Measurements from ENCODE around the gene CLDN20. TPM values are rescaled to one million over a fixed set of nuclear protein-coding genes. Genes with fewer than 3 reads are reported as not detected.

The CLDN20 gene
- total RNA-seq, 5 donors from 2014 or later (not counting 1 experiment from before 2014, with no cell fraction given) = not detected

DNA sequence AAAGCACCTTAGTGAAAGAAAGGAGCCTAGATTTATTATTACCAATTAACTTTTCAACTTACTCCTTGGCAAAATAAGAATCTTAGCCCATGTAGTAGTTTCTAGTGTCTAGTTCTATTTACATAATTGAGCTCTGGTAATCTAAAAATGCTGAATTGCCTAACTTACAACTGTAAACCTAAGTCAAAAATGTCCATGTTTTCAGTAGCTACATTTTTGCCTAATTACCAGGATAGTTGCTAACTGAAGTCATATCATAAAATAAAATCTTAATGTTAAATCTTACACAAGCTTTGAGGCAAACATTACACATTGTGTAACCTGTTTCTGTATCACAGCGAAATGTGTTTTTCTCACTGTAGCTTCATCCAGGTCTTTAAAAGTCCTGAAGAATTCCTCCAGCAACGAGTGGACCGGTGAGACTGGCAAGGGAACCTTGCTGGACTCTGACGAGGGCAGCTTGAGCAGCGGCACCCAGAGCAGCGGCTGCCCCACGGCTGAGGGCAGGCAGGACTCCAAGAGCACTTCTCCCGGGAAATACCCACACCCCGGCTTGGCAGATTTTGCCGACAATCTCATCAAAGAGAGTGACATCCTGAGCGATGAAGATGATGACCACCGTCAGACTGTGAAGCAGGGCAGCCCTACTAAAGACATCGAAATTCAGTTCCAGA, 7.6 kb upstream of the CLDN20 start:
- ChIA-PET CTCF (no interaction called here), POLR2A (no interaction called here)
- WGBS (ENCODE audit: insufficient coverage) = 96% methylated on average over 13 of the region's 13 CpGs
- Mint-ChIP-seq H3K27me3 (no peaks in the 10 kb centered on the region), H3K9me3 (no peaks in the 10 kb centered on the region), H3K4me1 (no peaks in the 10 kb centered on the region), H3K27ac (no peak overlapping the region), H3K4me3 (no peak overlapping the region), H3K36me3 (peaks cover 49% of the 10 kb centered on the region)
- no peak overlapping the region for H3K27ac ChIP-seq (ENCODE audit: low read length)
- ATAC-seq (replicated peaks in 1 of 4) (no peak), DNase-seq (no peak)
- no peaks in the 10 kb centered on the region for H3K4me1 ChIP-seq (ENCODE audit: control insufficient read depth in 1 of 2, extremely low read depth in 1 of 2, insufficient read depth in 2 of 2, low read length in 2 of 2)
- H3K4me3 ChIP-seq (ENCODE audit: control insufficient read depth in 1 of 2, extremely low read depth in 1 of 2, low read length in 1 of 2) = no peak overlapping the region
- no peaks in the 10 kb centered on the region for H3K27me3 ChIP-seq (replicated peaks in 1 of 2; ENCODE audit: control insufficient read depth in 2 of 2, extremely low read depth in 1 of 2, insufficient read depth in 2 of 2, low read length in 1 of 2)
- H3K9me3 ChIP-seq = no peaks in the 10 kb centered on the region
- H3K36me3 ChIP-seq (ENCODE audit: control insufficient read depth in 2 of 2, extremely low read depth in 1 of 2, insufficient read depth in 1 of 2, low read length in 1 of 2) = peaks cover 3 to 71% of the 10 kb centered on the region in 2 donors

DNA sequence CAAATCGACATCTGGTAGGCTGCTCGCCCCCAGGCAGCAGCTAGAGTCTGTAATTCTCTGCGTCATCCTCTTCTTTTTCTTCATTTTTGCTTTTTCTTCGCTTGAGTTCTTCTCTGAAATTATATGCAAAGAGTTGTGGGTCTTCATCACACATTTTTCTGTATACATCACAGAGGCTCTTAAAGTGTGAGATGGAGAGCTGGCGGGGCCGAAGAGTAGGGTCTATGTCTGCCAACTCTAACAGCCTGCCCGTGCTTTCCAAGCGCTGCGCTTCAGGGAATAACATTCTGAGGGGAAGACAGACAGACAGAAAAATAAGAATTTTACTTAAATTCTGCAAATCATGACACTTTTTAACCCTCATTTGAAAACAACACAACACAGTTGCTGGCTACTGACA, 6.0 kb upstream of the CLDN20 start:
- no peak overlapping the region for H3K27ac Mint-ChIP-seq
- 90% methylated on average over 2 of the region's 9 CpGs for WGBS (ENCODE audit: insufficient coverage)

DNA sequence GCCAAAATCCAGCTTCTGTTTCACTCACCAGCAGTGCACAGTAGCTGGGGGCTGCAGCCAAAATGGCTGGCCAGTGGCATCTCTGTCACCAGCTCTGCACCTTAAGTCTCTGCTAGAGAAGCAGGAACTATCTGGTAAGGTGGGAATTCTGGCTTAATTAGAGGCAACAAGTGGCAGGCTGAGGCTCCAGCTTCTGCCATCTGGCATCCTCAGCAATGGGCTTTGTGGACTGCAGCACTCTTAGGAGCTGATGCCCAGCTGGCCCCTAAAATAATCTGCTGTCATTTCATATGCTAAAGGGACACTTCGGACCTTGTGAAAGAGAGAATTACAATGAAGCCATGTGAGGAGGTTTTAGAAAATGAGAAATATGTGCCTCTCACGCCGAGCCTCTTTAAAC, 4.6 kb upstream of the CLDN20 start:
- Mint-ChIP-seq H3K9me3 (no peaks in the 10 kb centered on the region), H3K27ac (no peak overlapping the region), H3K36me3 (peaks cover 51% of the 10 kb centered on the region), H3K4me3 (no peak overlapping the region), H3K27me3 (no peaks in the 10 kb centered on the region), H3K4me1 (peaks cover 4 to 7% (median 5%) of the 10 kb centered on the region in 3 donors)
- CTCF ChIA-PET = no interaction called here
- H3K27me3 ChIP-seq (replicated peaks in 1 of 2; ENCODE audit: control insufficient read depth in 2 of 2, extremely low read depth in 1 of 2, insufficient read depth in 2 of 2, low read length in 1 of 2) = no peaks in the 10 kb centered on the region
- peaks cover 6 to 57% of the 10 kb centered on the region in 2 donors for H3K36me3 ChIP-seq (ENCODE audit: control insufficient read depth in 2 of 2, extremely low read depth in 1 of 2, insufficient read depth in 1 of 2, low read length in 1 of 2)
- H3K4me3 ChIP-seq (ENCODE audit: control insufficient read depth in 1 of 2, extremely low read depth in 1 of 2, low read length in 1 of 2) = no peak overlapping the region
- ATAC-seq (replicated peaks in 1 of 4) (no peak), DNase-seq (no peak)
- POLR2A ChIA-PET = no interaction called here
- H3K4me1 ChIP-seq (ENCODE audit: control insufficient read depth in 1 of 2, extremely low read depth in 1 of 2, insufficient read depth in 2 of 2, low read length in 2 of 2) = no peaks in the 10 kb centered on the region
- H3K27ac ChIP-seq (ENCODE audit: low read length) = no peak overlapping the region
- H3K9me3 ChIP-seq = no peaks in the 10 kb centered on the region
- no CpG with 5 or more reads among the region's 3 CpGs for WGBS (ENCODE audit: insufficient coverage)

More for the DNA sequence above, 6.0 kb upstream of the CLDN20 start:
- Mint-ChIP-seq H3K27me3 (no peaks in the 10 kb centered on the region), H3K4me3 (no peak overlapping the region), H3K9me3 (no peaks in the 10 kb centered on the region), H3K4me1 (peaks cover 4 to 7% (median 5%) of the 10 kb centered on the region in 3 donors), H3K36me3 (peaks cover 52% of the 10 kb centered on the region)
- Histone ChIP-seq H3K27me3 (replicated peaks in 1 of 2; ENCODE audit: control insufficient read depth in 2 of 2, extremely low read depth in 1 of 2, insufficient read depth in 2 of 2, low read length in 1 of 2) (no peaks in the 10 kb centered on the region), H3K27ac (ENCODE audit: low read length) (no peak overlapping the region), H3K4me3 (ENCODE audit: control insufficient read depth in 1 of 2, extremely low read depth in 1 of 2, low read length in 1 of 2) (no peak overlapping the region), H3K36me3 (ENCODE audit: control insufficient read depth in 2 of 2, extremely low read depth in 1 of 2, insufficient read depth in 1 of 2, low read length in 1 of 2) (peaks cover 3 to 68% of the 10 kb centered on the region in 2 donors), H3K4me1 (ENCODE audit: control insufficient read depth in 1 of 2, extremely low read depth in 1 of 2, insufficient read depth in 2 of 2, low read length in 2 of 2) (no peaks in the 10 kb centered on the region), H3K9me3 (no peaks in the 10 kb centered on the region)
- CTCF ChIA-PET = interaction anchor here in 1 of 2 donors (0.9 kb wide), 1 partner anchor 11 kb away, joined by 4 read pairs; no protein-coding TSS in a partner anchor
- ATAC-seq (replicated peaks in 1 of 4) (no peak), DNase-seq (no peak)
- POLR2A ChIA-PET = no interaction called here

DNA sequence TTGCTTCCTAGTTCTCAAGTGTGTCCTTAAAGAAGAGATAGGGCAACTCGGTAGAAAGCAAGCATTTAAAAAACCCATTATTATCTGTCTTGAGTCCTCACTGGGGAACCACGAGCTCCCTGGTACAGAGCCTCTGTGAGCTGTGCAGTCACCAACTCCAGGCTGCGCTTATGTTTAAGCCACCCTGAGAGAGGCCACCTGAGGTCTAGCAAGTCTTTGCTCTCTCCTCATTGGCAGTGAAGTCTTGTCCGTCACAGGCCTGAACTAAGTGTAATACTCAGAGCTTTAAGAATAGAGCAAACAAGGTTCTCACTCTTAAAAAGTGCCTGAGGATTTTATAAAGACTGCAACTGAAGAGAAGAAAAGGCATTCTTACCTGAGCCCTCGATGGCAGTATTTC, 3.9 kb upstream of the CLDN20 start:
- no peak overlapping the region for H3K27ac ChIP-seq (ENCODE audit: low read length)
- 90% methylated on average over 2 of the region's 5 CpGs for WGBS (ENCODE audit: insufficient coverage)
- no peaks in the 10 kb centered on the region for H3K4me1 ChIP-seq (ENCODE audit: control insufficient read depth in 1 of 2, extremely low read depth in 1 of 2, insufficient read depth in 2 of 2, low read length in 2 of 2)
- no peak overlapping the region for H3K4me3 Mint-ChIP-seq
- H3K36me3 Mint-ChIP-seq = peaks cover 47% of the 10 kb centered on the region
- peaks cover 4 to 7% (median 5%) of the 10 kb centered on the region in 3 donors for H3K4me1 Mint-ChIP-seq
- no peak overlapping the region for H3K4me3 ChIP-seq (ENCODE audit: control insufficient read depth in 1 of 2, extremely low read depth in 1 of 2, low read length in 1 of 2)
- ATAC-seq (replicated peaks in 1 of 4) (no peak), DNase-seq (no peak)
- no peaks in the 10 kb centered on the region for H3K27me3 ChIP-seq (replicated peaks in 1 of 2; ENCODE audit: control insufficient read depth in 2 of 2, extremely low read depth in 1 of 2, insufficient read depth in 2 of 2, low read length in 1 of 2)
- no peaks in the 10 kb centered on the region for H3K27me3 Mint-ChIP-seq
- H3K9me3 Mint-ChIP-seq = no peaks in the 10 kb centered on the region
- H3K9me3 ChIP-seq = no peaks in the 10 kb centered on the region
- ChIA-PET POLR2A (no interaction called here), CTCF (interaction anchor here in 1 of 2 donors (0.5 kb wide), 1 partner anchor 587 kb away, joined by 3 read pairs; no protein-coding TSS in a partner anchor)
- no peak overlapping the region for H3K27ac Mint-ChIP-seq
- H3K36me3 ChIP-seq (ENCODE audit: control insufficient read depth in 2 of 2, extremely low read depth in 1 of 2, insufficient read depth in 1 of 2, low read length in 1 of 2) = peaks cover 6 to 53% of the 10 kb centered on the region in 2 donors

DNA sequence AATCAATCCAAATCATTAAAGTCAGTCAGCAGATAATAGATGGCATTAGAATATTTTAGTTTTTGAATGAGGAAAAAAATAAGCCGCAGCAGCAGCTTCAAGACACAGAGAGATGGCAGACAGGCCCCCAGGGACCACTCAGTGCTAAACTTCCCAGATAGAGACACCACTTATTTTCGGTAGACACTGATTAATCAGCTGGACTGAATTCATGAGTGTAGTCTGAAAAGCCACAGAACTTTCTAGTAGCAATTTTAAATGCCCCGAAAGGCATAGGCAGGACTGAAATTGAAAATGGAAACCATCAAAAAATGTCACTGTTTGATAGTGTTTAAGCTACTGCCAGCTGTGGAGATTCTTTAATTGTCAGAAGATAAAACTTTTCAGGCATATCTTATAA, 3.1 kb upstream of the CLDN20 start:
- no peak overlapping the region for H3K4me3 Mint-ChIP-seq
- ATAC-seq (replicated peaks in 1 of 4) = no peak
- H3K27ac Mint-ChIP-seq = peak overlapping the region in 1 of 2 donors; percentile 25
- 80% methylated on average over 1 of the region's 3 CpGs for WGBS (ENCODE audit: insufficient coverage)
- peaks cover 47% of the 10 kb centered on the region for H3K36me3 Mint-ChIP-seq
- no peak overlapping the region for H3K4me3 ChIP-seq (ENCODE audit: control insufficient read depth in 1 of 2, extremely low read depth in 1 of 2, low read length in 1 of 2)
- H3K4me1 ChIP-seq (ENCODE audit: control insufficient read depth in 1 of 2, extremely low read depth in 1 of 2, insufficient read depth in 2 of 2, low read length in 2 of 2) = no peaks in the 10 kb centered on the region
- no peak for DNase-seq
- POLR2A ChIA-PET = no interaction called here
- H3K27me3 Mint-ChIP-seq = no peaks in the 10 kb centered on the region
- H3K27me3 ChIP-seq (replicated peaks in 1 of 2; ENCODE audit: control insufficient read depth in 2 of 2, extremely low read depth in 1 of 2, insufficient read depth in 2 of 2, low read length in 1 of 2) = no peaks in the 10 kb centered on the region
- CTCF ChIA-PET = no interaction called here
- H3K27ac ChIP-seq (ENCODE audit: low read length) = no peak overlapping the region
- H3K9me3 Mint-ChIP-seq = no peaks in the 10 kb centered on the region
- H3K9me3 ChIP-seq = no peaks in the 10 kb centered on the region
- H3K4me1 Mint-ChIP-seq = peaks cover 4 to 7% (median 5%) of the 10 kb centered on the region in 3 donors
- H3K36me3 ChIP-seq (ENCODE audit: control insufficient read depth in 2 of 2, extremely low read depth in 1 of 2, insufficient read depth in 1 of 2, low read length in 1 of 2) = peaks cover 6 to 56% of the 10 kb centered on the region in 2 donors

DNA sequence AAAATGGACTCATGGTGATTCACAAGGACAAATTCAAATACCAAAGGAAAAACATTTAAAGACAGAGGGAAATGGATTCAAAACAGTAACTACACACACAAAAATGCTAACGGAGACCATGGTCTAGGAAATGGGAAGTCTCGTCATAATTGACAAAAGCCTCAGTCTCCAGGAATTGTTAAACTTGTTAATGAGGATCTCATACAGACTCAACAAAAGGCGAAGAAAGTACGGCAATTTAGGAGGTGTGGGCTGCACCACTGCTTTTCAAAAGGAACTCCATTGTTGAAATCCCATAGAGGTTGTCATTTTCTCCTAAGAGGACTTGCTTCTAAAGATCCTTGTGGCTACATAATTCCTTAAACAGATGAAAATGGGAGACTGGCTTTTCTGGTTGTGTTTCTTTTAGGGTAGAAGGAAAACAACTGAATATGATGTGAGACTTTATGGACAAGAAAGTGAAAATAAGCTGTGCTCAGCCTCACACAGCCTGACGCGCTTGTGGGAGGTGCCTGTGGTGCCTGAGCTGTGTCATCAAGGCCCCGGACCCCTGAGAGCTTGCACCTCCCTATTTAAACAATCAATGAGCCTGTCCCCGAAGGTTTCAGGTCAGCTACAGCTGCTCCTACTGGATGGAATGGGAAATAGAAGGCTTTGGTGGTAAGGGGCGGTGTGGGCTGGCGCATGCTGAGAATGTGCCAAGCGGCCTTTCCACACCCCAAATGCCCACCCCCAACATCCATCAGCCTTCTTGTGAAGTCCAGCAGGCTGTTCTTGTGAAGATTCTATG, 2.5 kb upstream of the CLDN20 start:
- ATAC-seq (replicated peaks in 1 of 4) (no peak), DNase-seq (no peak)
- H3K9me3 ChIP-seq = no peaks in the 10 kb centered on the region
- H3K27me3 ChIP-seq (replicated peaks in 1 of 2; ENCODE audit: control insufficient read depth in 2 of 2, extremely low read depth in 1 of 2, insufficient read depth in 2 of 2, low read length in 1 of 2) = no peaks in the 10 kb centered on the region
- H3K27ac ChIP-seq (ENCODE audit: low read length) = no peak overlapping the region
- peaks cover 3 to 51% of the 10 kb centered on the region in 2 donors for H3K36me3 ChIP-seq (ENCODE audit: control insufficient read depth in 2 of 2, extremely low read depth in 1 of 2, insufficient read depth in 1 of 2, low read length in 1 of 2)
- H3K27me3 Mint-ChIP-seq = no peaks in the 10 kb centered on the region
- H3K9me3 Mint-ChIP-seq = no peaks in the 10 kb centered on the region
- 90% methylated on average over 2 of the region's 11 CpGs for WGBS (ENCODE audit: insufficient coverage)
- H3K4me3 ChIP-seq (ENCODE audit: control insufficient read depth in 1 of 2, extremely low read depth in 1 of 2, low read length in 1 of 2) = no peak overlapping the region
- H3K4me1 ChIP-seq (ENCODE audit: control insufficient read depth in 1 of 2, extremely low read depth in 1 of 2, insufficient read depth in 2 of 2, low read length in 2 of 2) = no peaks in the 10 kb centered on the region
- no peak overlapping the region for H3K4me3 Mint-ChIP-seq
- peak overlapping the region in 1 of 2 donors; percentile 28 for H3K27ac Mint-ChIP-seq
- peaks cover 52% of the 10 kb centered on the region for H3K36me3 Mint-ChIP-seq
- CTCF ChIA-PET = no interaction called here
- H3K4me1 Mint-ChIP-seq = peaks cover 4 to 7% (median 5%) of the 10 kb centered on the region in 3 donors
- POLR2A ChIA-PET = no interaction called here
